Right lobe of liver (tissue), 6 donors: ENCODE results near the gene TRPV2. TPM values are rescaled to one million over a fixed set of nuclear protein-coding genes. Genes with fewer than 3 reads are reported as not detected.

Experiments
- ATAC-seq, 4 donors: fragments of 200-7000 bp; cut with Tn5 transposase; one replicate each; pipeline ENCODE4 v1.9.1; 2020; ENCODE audit warnings: mild to moderate bottlenecking in 4 of 4, moderate library complexity in 4 of 4
- DNase-seq, 3 donors: peaks; one replicate each; pipeline ENCODE4 v3.0.0-alpha.2; 2020
- H3K27ac ChIP-seq, 3 donors: fragments of 200-600 bp; one replicate each; pipeline ENCODE4 v1.8.0; 2022
- H3K27me3 ChIP-seq, 2 donors: fragments of 200-600 bp; one replicate each; pipeline ENCODE4 v1.8.0; 2022
- H3K36me3 ChIP-seq, 4 donors: fragments of 200-600 bp; sonication (generic) in 1 of 4; one replicate each; pipeline versions ENCODE4 v1.5.1 to v1.8.0; 2017 to 2022; ENCODE audit warnings: control low read depth in 1 of 4
- H3K4me1 ChIP-seq, 4 donors: fragments of 200-600 bp; sonication (generic) in 1 of 4; one replicate each; pipeline versions ENCODE4 v1.5.1 to v1.8.0; 2017 to 2022; ENCODE audit warnings: control low read depth in 1 of 4
- H3K4me3 ChIP-seq, 3 donors: fragments of 200-600 bp; one replicate each; pipeline ENCODE4 v1.8.0; 2022
- H3K9me3 ChIP-seq, 4 donors: fragments of 200-600 bp; sonication (generic) in 1 of 4; one replicate each; pipeline versions ENCODE4 v1.5.1 to v1.8.0; 2017 to 2022; ENCODE audit warnings: control low read depth in 1 of 4
- POLR2A ChIP-seq: fragments of 450-650 bp; IDR thresholded peaks from one replicate; pipeline ENCODE4 v1.6.1; 2017; ENCODE audit warnings: antibody characterized with exemption, mild to moderate bottlenecking
- WGBS: methylation state at CpG from one replicate; pipeline ENCODE4 v1.1.6; 2018; ENCODE audit warnings: low coverage, low lambda C conversion rate; ENCODE audit not compliant: insufficient coverage; ENCODE audit errors: missing lambda C conversion rate; 5-methylcytosine and 5-hydroxymethylcytosine counted together
- intact Hi-C, 2 donors: fragments of 100-400 bp; cut with DNase I; formaldehyde crosslinking; loops; one replicate each; pipeline versions ENCODE4 v1.11.2 to v1.14.1; 2022
- total RNA-seq, 6 experiments: library from RNA; depleted of rRNA in 2 of 6; stranded (reverse); fragments of >200 nt in 2 of 6; fragmentation: NEBNext Ultra II Directional in 3 of 6; extraction: Animal tissue kit (Norgen Biotek cat#: 25700) in 3 of 6; gene quantifications; one replicate each; pipeline versions ENCODE4 v1.1.0 to v1.2.4, GENCODE V29; 2016 to 2023
- TF ChIP-seq, protein P1 (sequence below), 4 donors: fragments of 200-600 bp in 3 of 4; fragments of 450-650 bp in 1 of 4; IDR thresholded peaks; one replicate each; pipeline versions ENCODE4 v1.5.1 to v1.8.0; 2016 to 2022; ENCODE audit warnings: antibody characterized with exemption in 4 of 4, mild to moderate bottlenecking in 2 of 4
- donor health status: DM: no; HTN: yes; CAD: no.
- donor health status: DM: no; HTN: no; CAD: no.
- donor health status: DM: no; HTN: no; CAD: no.
- donor health status: DM: no; HTN: yes; CAD: no.
- donor health status: DM: no; HTN: yes; CAD: no.

TRPV2 gene
- total RNA-seq, 6 experiments from 2014 or later, result 3.3 to 8.2 (median 4.8) TPM

DNA sequence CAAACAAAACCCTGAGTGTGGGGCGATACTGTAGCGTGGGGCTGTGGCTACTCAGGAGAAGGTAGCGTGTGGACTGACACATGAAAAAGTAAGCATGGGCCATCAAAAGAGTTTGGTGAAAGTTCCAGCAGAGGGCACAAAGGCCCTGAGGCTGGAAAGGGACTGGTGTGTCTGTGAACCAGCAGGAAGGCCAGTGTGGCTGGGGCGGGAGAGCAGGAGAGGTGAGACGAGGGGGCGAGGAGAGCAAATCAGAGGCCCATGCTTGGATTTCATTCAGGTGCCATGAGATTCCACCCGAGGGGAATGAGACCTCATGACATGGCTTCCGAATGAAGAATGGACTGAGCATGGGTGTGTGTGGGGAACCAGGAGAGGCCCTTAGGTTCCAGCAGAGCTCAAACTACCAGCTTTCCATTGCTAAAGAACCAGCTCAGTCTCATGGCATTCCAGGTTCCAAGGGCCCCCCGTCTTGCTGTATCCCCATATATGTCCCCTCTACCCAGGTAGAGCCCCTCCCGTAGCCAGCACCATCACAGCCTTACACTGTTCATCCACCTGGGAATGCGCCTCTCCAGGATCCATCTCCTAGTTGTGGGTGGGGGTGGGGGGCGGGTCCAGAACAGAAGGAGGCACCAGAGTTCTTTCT is 31.1 kb downstream of the TRPV2 start:
- 94% methylated on average over 7 of the region's 12 CpGs for WGBS
- no peak for DNase-seq
- intact Hi-C loops, result no loop called here

DNA sequence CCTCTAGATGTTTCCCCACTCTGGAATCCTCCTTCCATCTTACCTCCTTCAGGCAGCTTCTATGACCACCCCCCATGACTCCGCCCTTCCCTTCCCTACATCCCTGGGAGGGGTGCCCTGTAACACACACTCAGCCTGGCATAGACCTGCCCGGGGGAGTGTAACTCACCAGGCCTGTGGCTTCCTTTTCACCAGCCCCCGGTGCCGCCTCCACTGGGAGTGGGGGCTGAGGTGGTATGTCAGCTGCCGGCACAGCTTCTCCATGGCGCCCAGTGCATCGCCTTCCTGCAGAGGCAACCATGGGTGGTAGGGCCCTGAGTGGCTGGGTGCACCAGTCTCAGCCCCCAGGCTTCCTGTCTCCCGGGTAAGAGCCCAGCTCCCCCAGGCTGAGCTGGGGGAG is 32.3 kb downstream of the TRPV2 start:
- WGBS, result 100% methylated on average over 1 of the region's 8 CpGs
- no peak for DNase-seq
- no peaks in the 10 kb centered on the region for H3K27me3 ChIP-seq
- TF ChIP-seq POLR2A, result no peak
- TF ChIP-seq, protein P1, sequence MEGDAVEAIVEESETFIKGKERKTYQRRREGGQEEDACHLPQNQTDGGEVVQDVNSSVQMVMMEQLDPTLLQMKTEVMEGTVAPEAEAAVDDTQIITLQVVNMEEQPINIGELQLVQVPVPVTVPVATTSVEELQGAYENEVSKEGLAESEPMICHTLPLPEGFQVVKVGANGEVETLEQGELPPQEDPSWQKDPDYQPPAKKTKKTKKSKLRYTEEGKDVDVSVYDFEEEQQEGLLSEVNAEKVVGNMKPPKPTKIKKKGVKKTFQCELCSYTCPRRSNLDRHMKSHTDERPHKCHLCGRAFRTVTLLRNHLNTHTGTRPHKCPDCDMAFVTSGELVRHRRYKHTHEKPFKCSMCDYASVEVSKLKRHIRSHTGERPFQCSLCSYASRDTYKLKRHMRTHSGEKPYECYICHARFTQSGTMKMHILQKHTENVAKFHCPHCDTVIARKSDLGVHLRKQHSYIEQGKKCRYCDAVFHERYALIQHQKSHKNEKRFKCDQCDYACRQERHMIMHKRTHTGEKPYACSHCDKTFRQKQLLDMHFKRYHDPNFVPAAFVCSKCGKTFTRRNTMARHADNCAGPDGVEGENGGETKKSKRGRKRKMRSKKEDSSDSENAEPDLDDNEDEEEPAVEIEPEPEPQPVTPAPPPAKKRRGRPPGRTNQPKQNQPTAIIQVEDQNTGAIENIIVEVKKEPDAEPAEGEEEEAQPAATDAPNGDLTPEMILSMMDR (IDR thresholded peaks at IDR 0.05), result no peak
- no peak for ATAC-seq
- intact Hi-C loops, result no loop called here
- H3K4me3 ChIP-seq, result no peak overlapping the region
- peaks cover 0 to 30% (median 4%) of the 10 kb centered on the region in 4 donors for H3K4me1 ChIP-seq
- no peak overlapping the region for H3K27ac ChIP-seq
- no peaks in the 10 kb centered on the region for H3K9me3 ChIP-seq
- H3K36me3 ChIP-seq, result peaks cover 0 to 16% (median 4%) of the 10 kb centered on the region in 4 donors

More for the DNA sequence above, 31.1 kb downstream of the TRPV2 start:
- no peak for ATAC-seq
- Histone ChIP-seq H3K27ac (no peak overlapping the region), H3K36me3 (peaks cover 0 to 28% (median 12%) of the 10 kb centered on the region in 4 donors), H3K4me1 (peaks cover 0 to 42% (median 8%) of the 10 kb centered on the region in 4 donors), H3K4me3 (no peak overlapping the region), H3K9me3 (no peaks in the 10 kb centered on the region), H3K27me3 (no peaks in the 10 kb centered on the region)
- TF ChIP-seq POLR2A, result no peak
- TF ChIP-seq, protein P1 (IDR thresholded peaks at IDR 0.05), result no peak

DNA sequence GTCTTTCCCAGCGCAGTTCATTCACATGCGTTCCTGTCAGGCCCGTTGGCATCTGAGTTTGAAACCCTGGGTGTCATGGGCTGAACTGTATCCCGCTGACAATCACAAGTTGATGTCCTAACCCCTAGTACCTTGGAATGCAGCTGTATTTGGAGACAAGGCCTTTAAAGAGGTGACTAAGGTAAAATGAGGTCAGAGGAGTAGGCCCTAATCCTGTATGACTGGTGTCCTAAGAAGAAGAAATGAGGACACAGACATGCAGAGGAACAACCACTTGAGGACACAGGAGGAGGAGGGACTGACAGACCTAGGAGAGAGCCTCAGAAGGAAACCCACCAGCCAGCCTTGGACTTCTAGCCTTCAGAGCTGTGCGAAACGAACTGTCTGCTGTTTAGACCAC is 33.1 kb downstream of the TRPV2 start:
- Histone ChIP-seq H3K4me1 (peaks cover 0 to 22% (median 4%) of the 10 kb centered on the region in 4 donors), H3K4me3 (no peak overlapping the region), H3K36me3 (peaks cover 0 to 8% (median 4%) of the 10 kb centered on the region in 4 donors), H3K9me3 (no peaks in the 10 kb centered on the region), H3K27me3 (no peaks in the 10 kb centered on the region), H3K27ac (no peak overlapping the region)
- ATAC-seq (no peak), DNase-seq (no peak)
- no peak for TF ChIP-seq POLR2A
- TF ChIP-seq, protein P1 (IDR thresholded peaks at IDR 0.05), result no peak
- WGBS, result 79% methylated on average over 5 of the region's 6 CpGs
- intact Hi-C loops, result no loop called here

DNA sequence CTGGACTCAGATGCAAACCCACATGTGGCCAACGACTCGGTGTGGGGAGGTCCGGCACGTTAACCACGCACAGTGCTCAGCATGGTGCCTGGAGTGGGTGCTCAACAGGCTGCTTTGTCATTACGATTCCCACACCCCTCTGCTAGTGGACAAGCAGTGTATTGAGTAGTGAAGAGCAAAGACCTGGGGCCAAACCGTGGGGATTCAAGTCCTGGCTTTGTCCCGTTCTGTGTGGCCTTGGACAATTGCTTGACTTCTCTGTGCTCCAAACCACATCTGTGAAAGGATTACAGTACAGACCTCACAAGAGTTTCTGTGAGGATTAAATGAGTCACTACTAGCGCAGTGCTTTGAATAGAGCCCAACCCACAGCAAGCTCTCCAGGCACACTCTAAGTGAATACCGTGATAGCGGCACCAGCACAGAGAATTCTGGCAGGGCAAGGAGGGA is 33.8 kb downstream of the TRPV2 start:
- Histone ChIP-seq H3K9me3 (no peaks in the 10 kb centered on the region), H3K27ac (no peak overlapping the region), H3K4me3 (no peak overlapping the region), H3K36me3 (peaks cover 0 to 6% (median under 1%) of the 10 kb centered on the region in 4 donors), H3K4me1 (peaks cover 0 to 16% (median 4%) of the 10 kb centered on the region in 4 donors), H3K27me3 (no peaks in the 10 kb centered on the region)
- WGBS, result 75% methylated on average over 4 of the region's 11 CpGs
- DNase-seq (no peak), ATAC-seq (no peak)
- TF ChIP-seq, protein P1 (IDR thresholded peaks at IDR 0.05), result no peak
- TF ChIP-seq POLR2A, result no peak
- intact Hi-C loops, result no loop called here
